ENCODE data around the gene CHCHD3.

CHCHD3 gene

DNA sequence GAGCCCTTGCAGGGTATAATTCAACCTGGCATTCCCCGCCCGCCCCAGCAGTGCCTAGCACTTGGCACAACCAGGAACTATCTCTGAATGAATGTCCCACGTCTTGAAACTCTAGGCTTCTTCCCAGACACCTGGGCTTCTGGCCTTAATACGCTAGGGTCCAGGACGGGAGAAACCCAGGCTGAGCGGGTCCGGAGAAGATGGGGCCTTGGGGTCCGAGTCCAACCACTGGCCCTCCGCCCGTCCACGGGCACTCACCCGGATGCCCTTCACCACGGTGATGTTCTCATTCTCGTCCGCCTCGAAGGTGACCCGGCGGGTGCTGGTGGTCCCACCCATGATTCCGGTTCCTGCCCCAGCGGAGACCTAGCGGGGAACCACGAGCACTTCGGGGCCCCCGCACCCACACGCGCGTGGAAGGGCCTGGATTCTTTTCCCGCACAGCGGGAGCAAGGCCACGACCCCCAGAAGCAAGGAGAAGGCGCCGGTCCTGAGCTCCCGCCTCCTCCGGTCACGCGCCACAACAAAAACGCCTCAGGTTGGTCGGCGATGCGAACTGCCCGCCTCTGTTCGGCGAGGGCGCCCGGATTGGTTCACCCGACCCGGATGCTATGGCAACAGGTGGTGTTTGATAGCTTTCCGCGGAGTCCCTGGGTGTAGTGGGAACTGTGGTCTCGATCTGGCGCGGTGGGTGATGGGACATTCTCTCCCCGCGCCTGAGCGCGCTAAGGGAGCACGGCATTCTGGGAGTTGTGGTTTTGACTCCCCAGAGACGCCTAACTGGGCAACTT is at the start of gene CHCHD3:
Gene CHCHD3 (minus strand): TSS at position 492 of the 791 bp plus-strand sequence. CDS start 153 bp downstream, at position 339.
- in situ Hi-C loops (cut with HindIII; ENCODE audit: low sequenced_read_pairs): no loop called here

DNA sequence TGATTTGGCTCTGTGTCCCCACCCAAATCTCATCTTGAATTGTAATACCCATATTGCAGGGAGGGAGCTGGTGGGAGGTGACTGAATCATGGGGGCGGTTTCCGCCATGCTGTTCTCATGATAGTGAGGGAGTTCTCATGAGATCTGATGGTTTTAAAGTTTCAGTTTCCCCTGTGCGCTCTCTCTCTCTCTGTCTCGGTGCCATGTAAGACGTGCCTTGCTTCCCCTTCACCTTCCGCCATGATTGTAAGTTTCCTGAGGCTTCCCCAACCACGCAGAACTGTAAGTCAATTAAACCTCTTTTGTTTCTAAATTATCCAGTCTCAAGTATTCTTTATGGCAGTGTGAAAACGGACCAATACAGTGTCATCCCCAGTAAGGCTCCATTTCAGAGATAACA is 48.3 kb upstream of the CHCHD3 start:
- in situ Hi-C loops (cut with HindIII; ENCODE audit: low sequenced_read_pairs): no loop called here

DNA sequence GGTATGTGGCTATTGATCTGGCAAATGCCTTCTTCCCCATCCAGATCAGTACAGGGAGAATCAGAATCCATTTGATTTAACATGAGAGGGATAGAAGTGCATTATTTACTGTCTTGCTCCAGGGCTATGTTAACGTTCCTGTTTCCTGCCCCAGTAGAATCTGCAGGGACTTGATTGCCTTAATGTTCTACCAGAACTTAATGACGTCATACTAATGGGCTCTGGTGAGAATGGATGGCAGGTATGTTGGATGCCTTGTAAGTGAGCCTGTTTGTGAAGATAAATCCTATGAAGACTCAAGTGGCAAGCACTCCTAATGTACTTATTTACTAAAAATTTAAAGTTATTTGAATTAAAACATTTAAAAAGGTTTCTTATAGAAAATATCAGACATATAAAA is 44.5 kb upstream of the CHCHD3 start:
- in situ Hi-C loops (cut with HindIII; ENCODE audit: low sequenced_read_pairs): no loop called here

DNA sequence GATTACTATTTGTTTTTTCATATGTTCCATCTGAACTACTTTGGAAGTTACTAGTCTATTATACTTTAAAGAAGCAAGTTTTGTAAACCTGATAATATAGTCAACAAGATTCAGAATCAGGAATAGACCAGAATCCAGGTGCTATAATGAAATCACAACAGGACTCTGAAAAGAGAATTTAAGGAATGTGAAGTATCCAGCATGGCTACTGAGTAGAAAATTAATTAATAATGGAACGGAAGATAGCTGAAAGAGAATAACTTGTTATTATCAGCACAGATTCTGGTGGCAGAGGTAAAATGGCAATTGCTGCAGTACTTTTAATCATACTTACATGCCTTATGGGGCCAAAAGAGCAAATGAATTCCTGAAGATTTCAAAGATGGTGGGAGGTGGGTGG is 43.1 kb upstream of the CHCHD3 start:
- in situ Hi-C loops (cut with HindIII; ENCODE audit: low sequenced_read_pairs): no loop called here

DNA sequence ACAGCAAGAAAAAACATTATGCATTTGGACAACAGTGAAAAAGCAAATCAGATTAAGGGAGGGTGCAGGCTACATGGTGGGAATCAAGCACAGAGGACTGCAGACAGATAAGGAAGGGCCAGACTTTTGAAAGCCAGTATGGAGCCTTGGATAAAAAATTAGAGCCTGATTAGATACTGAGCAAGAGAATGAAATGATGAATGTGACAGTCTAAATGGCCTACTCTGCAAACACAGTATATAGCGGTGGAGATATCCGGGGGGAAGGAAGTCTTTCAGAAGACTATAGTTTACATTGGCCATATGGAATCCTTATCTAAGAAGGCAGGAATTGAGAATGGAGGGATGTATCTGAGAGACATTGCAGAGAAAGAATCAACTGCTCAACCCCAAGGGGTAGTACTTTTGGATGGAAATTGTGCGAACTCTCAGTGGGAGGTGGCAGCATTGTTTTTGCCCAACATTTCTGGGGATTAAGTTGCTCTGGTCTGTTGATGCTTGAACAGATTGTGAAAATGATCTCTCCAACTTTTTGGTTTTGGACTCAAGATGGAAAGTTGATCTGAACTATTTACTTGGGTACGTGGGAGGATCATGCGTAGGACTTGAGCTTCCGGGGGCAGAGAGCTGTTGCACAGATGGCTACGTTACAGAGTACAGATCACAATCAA is 39.4 kb upstream of the CHCHD3 start:
- in situ Hi-C loops (cut with HindIII; ENCODE audit: low sequenced_read_pairs): no loop called here

DNA sequence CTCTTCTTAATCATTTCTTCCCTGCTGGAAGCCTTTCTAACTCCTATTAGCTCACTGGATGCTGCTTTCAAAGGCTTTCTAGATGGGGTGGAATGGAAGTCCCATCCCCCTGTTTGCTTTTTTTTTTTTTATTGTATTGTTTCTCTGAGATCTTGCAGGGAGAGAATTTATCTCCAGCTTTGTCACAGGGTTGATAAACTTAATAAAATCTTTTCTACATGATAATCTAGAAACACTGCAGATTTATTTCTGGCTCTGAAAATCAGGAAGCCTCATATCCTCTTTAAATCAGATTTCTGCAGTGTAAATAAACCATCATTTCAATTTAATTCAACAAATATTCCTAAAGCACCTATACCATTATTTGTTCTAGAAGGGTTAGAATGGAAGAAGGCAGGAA is 37.2 kb upstream of the CHCHD3 start:
- in situ Hi-C loops (cut with HindIII; ENCODE audit: low sequenced_read_pairs): no loop called here

DNA sequence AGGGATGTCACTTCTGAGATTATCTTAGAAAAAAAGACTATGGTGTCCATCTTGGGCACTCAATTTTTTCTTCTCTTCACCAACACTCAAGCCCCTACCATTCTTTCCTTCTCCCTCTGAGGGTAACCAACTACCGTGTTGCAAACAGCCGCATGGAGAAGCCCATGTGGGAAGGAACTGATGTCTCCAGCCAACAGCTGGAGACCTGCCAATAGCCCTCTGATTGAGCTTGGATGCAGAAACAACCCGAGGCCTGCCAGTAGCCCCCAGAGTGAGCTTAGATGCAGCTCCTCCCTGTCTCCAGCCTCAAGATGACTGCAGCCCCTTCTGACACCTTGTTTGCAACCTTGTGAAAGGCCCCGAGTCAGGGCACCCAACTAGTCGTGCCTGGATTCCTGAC is 36.4 kb upstream of the CHCHD3 start:
- in situ Hi-C loops (cut with HindIII; ENCODE audit: low sequenced_read_pairs): no loop called here

DNA sequence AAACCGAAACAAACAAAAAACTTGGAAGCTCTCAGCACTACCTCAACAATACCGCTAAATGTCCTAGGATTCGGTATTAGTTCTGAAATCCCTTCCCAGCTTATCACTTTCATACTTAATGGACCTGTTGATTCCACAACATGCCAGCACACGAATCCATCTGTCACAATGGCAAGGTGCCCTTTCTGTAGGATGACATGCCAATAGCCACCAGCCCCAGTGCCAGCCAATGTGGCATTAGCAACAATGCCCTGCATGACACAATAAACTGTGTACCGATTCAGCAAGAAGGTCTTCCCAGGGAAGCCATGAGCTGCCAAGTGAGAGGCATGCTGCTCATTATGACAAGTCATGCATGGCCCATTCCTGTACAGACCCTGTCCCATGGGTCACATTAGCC is 35.6 kb upstream of the CHCHD3 start:
- in situ Hi-C loops (cut with HindIII; ENCODE audit: low sequenced_read_pairs): no loop called here

DNA sequence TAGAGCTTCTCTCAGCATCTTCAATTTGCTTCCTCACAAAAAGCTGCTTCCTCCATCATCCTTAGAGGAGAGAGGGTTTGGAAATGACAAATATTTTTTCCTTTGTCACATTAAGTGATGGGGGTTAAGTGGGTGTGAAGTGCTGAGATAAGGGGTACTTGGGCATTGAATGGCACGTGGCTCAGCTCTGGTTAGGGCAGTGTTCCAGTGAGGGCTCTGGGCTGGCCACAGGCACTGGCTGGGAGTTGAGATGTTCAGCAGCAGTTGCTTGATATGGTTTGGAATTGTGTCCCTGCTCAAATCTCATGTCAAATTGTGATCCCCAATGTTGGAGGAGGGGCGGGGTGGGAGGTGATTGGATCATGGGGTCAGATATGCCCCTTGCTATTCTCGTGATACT is 33.7 kb upstream of the CHCHD3 start:
- in situ Hi-C loops (cut with HindIII; ENCODE audit: low sequenced_read_pairs): no loop called here

DNA sequence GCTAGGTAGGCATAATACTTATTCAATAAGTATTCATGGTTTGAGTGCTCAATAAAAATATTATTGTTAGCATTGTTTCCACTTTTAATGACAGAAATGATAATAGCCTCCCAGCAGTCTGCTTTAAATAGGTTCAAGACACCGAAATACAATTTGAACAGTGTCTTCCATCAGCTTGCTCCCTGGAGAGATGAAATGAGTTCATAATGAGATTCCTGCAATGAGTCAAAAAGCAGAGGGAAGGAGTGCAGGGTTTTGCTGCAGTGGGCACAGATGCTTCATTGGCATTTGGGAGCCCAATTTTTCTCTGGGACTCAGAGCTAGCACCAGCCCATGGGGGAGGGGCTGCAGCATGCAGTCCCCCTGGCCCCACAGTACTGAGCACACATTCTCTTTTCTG is 32.6 kb upstream of the CHCHD3 start:
- in situ Hi-C loops (cut with HindIII; ENCODE audit: low sequenced_read_pairs): no loop called here

DNA sequence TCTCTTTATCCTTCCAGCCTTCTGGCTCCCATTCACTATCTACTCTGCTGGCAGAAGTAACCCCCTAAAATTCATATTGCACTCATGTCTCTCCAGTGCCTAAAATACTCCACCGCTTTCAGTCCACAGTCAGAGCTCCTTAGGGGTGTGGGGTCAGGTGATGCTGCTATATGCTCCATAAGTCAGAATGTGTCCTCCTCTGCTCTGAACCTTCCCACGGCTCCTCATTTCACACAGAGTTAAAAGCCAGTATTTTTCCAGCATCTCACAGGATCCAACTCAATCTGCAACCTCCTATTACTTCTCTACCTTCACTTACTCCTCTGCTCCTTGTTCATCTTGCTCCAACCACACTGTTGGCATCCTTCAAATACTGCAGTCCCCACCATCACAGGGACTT is 31.1 kb upstream of the CHCHD3 start:
- in situ Hi-C loops (cut with HindIII; ENCODE audit: low sequenced_read_pairs): no loop called here

DNA sequence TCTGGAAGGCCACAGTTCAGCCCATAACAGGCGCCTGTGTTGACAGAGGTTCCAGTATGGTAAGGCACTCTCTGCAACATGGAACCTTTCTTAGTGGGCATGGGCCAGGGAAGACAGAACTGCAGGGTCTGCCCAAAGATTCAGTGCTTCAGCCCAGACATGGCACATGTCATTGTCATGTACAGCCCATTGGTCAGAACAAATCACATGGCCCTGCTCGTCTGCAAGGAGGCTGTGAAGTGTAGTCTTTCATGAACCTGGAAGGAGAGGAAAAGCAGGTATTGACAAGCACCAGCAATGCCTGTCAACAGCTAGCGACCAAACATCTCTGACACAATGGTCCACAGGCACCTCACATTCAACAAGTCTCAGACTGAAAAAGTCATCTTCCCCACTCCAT is 30.4 kb upstream of the CHCHD3 start:
- in situ Hi-C loops (cut with HindIII; ENCODE audit: low sequenced_read_pairs): no loop called here

DNA sequence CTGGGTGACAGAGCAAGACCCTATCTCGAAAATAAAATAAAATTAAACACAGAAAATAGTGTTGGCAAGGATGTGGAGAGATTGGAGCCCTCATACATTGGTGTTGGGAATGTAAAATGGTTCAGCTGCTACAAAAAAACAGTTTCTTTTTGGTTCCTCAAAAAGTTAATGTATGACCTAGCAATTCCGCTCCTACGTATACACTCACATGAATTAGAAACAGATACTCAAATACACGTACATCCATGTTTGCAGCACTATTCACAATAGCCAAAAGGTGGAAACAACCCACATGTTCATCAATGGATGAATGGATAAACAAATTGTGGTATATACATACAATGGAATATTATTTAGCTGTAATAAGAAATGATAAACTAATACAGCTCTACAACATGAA is 28.4 kb upstream of the CHCHD3 start:
- in situ Hi-C loops (cut with HindIII; ENCODE audit: low sequenced_read_pairs): no loop called here

DNA sequence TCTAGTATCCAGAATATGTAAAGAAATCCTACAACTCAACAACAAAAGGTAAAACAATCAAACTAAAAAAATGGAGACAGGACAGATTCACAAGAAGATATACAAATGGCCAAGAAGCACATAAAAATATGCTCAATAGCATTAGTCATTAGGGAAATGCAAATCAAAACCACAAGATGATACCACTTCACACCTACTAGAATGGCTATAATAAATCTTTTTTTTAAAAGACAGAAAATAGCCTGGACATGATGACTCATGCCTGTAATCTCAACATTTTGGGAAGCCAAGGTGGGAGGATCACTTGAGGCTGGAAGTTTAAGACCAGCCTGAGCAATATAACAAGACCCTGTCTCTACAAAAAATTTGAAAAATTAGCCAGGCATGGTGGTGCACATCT is 27.9 kb upstream of the CHCHD3 start:
- in situ Hi-C loops (cut with HindIII; ENCODE audit: low sequenced_read_pairs): no loop called here

DNA sequence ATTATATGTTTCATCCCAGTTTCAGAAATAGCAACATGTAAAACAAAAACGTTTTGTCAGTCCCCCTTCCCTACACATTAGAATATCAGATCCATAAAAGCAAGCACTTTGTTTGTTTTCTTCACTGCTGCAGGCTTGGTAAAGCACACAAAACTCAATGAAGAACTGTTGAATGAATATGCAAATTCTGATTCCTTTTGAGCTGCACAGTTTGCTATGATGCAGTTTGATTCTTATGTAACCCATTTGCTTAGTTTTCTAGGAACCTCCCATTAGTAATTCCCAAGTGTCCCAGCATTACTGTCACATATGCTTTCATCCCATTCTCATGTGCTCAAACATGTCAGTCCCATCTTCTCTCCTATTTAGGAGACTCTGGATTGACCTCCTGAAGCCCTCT is 26.1 kb upstream of the CHCHD3 start:
- in situ Hi-C loops (cut with HindIII; ENCODE audit: low sequenced_read_pairs): no loop called here

DNA sequence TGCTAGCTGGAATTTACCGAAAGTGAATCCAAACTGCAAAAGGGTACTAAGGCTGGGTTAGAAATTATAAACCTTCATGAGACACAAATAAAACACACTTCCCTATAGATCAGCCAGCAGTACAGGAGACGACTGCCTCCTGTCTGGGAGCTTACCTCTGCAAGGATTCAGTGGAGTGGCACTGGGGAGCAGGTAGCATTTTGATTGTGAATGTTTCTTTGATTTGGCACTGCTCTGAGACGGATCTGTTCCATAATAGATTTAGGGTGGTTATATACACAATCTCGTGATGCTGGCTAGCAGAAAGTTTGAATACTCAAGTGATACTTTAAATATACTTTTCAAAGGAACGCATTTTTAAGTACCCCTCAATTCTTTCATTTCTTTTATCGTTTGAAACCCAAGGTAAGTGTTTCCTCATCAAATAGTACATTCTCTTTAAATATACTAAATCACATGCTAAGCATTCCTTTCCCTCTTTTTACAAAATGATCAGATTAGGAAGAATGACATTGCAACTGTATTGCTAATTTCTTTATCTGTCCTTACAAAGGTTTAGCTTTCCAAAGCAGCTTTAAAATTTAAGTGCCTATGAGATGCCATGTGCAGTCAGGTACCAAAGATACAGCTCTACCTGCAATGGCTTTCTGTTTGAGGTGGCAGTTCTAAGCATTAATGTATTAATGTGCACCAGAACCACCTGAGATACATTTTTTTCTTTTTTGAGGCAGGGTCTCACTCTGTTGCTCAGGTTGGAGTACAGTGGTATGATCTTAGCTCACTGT is 20.6 kb upstream of the CHCHD3 start:
- in situ Hi-C loops (cut with HindIII; ENCODE audit: low sequenced_read_pairs): no loop called here

DNA sequence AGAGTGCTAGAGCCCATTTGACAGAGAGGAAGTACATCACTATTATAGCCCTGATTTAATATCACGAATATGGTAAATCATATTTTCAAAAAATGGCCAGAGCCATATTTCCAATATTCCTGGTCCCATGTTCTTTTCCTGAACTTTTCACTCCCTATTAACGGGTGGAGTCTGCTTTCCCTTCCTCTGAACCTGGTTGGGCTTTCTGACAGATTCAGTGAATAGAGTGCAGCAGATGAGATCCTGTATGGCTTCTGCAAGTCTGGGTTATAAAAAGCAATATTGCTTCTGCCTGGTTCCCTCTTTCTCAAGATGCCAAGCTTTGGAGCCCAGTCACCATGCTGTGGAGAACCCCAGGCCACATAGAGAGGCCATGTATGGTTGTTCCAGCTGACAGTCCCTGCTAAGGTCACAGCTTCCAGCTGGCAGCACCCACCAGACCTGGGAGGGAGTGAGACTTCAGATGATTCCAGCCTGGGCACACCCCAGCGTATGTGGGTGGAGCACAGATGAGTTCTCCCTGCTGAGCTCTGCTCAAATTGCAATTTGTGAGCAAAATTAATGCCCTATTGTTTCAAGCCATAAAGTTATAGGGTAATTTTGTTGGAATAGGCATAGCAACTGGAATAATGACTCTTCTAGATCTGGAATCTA is 17.9 kb upstream of the CHCHD3 start:
- in situ Hi-C loops (cut with HindIII; ENCODE audit: low sequenced_read_pairs): no loop called here

DNA sequence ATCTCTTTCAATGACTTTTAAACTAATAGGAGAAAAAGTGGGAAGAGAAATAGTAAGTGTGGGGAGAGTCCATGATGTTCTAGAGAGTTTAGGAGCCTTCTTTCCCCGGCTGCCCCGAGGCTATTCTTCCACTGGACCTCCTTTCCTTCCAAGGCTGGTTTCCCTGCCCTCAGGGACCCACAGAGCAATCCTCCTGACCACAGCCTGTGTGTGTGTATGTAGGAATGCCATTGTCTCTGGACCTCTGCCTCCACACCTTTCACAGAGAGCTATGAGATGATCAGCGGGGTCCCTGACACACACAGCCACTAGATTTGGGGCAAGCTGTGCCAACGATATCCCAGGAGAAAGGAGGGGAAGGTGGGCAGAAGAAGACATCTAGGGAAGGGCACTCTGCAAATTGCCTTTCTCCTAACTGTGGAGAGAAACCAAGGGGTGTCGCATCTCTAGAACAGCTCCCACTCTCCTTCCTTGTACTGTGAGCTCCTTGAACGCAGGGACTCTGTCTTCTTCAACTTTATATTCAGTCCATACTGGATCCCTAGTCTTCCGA is 13.3 kb upstream of the CHCHD3 start:
- in situ Hi-C loops (cut with HindIII; ENCODE audit: low sequenced_read_pairs): no loop called here

DNA sequence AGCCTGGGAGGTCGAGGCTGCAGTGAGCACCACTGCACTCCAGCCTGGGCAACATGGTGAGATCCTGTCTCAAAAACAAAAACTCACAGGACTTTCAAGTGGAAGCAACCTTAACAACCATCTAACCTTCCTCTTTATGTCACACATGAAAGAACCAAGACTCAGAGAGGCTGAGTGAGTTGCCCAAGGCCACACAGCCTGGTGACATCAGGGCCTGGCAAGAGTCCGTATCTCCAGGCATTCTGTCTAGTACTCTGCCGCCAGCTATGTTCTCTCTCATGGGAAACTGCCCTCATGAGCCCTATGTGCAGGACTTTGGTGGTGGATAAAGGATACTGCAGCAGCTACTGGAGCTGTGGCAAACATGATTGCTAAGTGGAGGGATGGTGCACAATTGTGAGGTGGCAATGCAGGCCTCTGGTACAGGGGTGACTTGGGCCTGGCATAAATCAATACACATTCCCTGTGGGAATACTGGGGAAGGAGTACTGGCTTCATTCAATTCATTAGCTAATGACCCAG is 10.1 kb upstream of the CHCHD3 start:
- in situ Hi-C loops (cut with HindIII; ENCODE audit: low sequenced_read_pairs): no loop called here

DNA sequence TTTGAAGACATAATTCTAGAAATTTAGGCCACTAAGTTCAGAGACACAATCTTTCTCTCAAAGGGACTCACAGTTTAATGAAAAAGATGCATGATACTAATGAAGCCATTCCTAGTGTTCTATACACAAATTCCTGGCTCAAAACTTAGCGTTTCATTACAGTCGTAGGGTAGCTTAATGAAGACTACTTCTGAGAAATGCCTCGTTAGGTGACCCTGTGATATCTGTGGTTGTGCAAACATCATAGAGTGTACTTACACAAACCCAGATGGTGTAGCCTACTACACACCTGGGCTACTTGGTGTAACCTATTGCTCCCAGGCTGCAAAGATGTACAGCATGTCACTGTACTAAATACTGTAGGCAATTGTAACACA is 488 bp upstream of the CHCHD3 start:
- in situ Hi-C loops (cut with HindIII; ENCODE audit: low sequenced_read_pairs): no loop called here

DNA sequence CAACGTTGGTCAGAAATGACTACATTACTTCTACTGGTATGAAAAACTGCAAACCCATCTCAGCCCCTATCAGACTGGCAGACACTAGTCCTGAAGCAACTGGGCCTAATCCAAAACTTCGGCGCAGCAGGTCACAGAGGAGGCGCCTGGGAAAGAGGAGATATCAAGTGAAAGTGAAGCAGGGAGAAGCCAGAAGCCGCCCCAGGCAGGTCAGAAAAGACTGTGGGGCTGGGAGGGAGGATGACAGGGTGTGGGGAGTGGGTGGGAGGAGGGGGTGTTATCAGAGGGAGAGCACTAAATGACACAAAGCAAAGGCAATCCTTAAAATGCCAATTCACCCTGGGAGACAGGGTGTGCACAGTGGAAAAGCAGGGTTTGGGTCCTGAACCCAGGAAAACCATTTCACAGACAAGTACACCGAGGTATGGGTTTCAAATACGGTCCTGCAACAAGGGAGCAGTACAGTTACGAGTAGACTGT is 731 bp downstream of the CHCHD3 start:
- in situ Hi-C loops (cut with HindIII; ENCODE audit: low sequenced_read_pairs): no loop called here
